SK-N-MC (cell line): ENCODE measurements around the gene KRTAP10-5.

ENCODE experiments used
- EZH2 ChIP-seq: fragments of 200-600 bp; sonication (generic); IDR thresholded peaks from one replicate; pipeline ENCODE4 v1.6.1; 2017; ENCODE audit warnings: antibody characterized with exemption
- FOXP2 ChIP-seq: optimal IDR thresholded peaks from 2 replicates; pipeline ENCODE3; 2011; ENCODE audit warnings: mild to moderate bottlenecking, moderate library complexity; ENCODE audit not compliant: insufficient read depth; ENCODE audit errors: extremely low read length, control extremely low read depth
- POLR2AphosphoS5 ChIP-seq: IDR thresholded peaks from 2 replicates; pipeline ENCODE4 v1.6.1; 2012; ENCODE audit warnings: mild to moderate bottlenecking, low read depth, low read length, borderline replicate concordance

DNA sequence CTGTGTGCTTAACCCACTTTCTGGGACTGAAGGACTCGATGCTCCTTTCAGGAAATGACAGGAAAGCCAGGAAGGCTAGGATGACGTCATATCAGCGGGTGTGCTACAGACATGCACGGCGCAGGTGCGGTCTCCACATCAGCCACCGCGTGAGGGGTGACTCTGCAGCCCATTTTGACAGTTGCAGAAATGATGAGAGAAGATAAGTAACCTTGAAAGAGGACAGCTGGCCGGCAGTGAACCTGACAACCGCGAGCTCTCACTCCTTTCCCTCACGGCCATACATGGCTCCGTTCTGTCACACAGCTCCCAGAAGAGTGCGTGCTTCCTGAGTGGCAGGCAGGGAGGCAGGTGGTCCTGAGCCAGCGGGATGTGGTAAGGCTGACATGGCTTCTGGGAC lies 1.7 kb upstream of the KRTAP10-5 start:
- TF ChIP-seq EZH2 = no peak
- TF ChIP-seq POLR2AphosphoS5 = no peak
- no peak for TF ChIP-seq FOXP2
